SIG-M5 treated with dmso at 0.1 percent for 504 hours (cell line): ENCODE data around the gene GHRHR.

Experiments
- DNase-seq: peaks from one replicate; lab custom pipeline; 2025; ENCODE audit not compliant: unreplicated experiment; lab: John Stamatoyannopoulos, UW

GHRHR gene

DNA sequence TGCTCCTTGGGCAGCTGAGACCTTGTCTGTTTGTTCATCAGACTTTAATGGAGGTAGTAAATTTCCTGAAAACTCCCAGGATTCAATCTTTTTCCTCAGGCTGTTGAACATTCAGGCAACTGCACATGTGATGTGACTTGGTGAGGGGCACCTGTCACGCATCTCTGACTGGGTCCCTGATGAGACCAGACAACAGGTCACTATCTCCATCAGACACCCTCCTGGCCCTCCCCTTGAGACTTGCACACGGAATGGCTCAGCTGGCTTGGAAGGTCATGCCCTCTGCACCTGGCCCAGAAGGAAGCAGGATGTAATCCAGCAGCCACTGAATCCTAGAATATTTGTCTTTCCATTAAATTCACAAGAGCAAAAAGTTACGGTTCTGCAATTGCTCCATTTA, 36.2 kb upstream of the GHRHR start:
- DNase-seq, result no peak

DNA sequence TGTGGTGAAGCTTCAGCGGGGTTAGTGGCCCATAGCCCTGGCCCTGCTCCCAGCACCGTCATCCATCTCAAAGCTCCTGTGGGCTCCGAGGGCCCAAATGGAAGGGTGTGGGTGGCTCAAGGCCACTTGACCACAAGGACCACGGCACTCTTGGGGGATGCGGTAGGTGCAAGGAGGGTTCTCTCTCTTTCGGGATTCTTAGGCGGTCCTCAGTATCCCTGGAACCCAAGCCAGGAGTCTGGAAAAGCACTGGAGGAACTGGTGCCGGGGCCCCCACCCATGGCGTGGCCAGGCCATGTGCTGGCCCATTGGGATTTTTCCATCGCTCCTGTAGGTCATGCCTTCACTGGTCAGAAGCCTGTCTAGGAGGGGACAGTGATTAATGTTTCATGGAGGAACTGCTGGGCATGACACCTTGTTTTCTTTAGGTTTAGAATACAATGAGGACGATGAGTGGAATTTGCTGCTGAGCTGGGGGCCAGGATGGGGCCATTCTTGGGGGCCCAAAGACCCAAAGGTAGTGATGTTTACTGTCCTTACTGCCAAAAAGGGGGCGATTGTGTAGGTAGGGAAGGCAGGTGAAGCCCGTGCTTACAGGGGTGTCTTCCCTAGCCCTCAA, 35.4 kb upstream of the GHRHR start:
- DNase-seq, result no peak

DNA sequence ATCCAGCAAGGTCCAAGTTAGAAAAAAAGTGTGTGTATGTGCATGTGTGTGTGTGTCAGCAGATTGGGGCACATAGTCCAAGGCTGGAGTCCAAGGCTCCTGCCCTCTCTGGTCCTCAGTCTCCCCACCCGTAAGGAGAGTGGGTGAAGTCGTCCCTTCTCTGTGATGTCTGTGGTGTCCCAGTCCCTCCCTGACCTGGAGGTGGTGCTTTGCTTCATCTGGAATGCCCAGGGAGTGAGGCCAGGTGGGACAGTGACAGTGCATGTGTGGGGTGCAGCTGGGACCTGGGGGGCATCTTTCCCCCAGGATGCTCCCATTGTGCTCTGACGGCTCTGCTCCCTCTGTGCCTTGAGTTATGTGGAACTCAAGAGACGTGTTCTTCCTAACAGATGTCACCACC, 34.1 kb upstream of the GHRHR start:
- DNase-seq, result no peak

DNA sequence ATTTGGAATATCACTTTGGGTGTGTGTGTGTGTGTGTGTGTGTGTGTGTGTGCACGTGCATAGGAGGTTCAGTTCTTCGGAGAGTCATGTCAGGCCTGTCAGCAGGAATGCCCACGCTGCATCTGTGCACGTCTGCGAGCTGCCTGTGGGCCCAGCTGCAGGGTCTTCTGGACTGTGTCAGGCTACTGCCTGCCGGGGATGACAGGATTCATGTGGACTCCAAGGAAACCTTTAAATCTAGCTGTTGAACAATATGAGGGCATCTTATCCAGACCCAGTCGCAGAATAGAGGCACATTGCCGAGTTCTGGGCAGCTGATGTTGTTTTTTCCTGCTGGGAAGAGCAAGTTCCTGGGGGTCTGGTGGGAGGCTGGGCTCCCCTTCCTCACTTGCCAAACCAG, 33.1 kb upstream of the GHRHR start:
- no peak for DNase-seq

DNA sequence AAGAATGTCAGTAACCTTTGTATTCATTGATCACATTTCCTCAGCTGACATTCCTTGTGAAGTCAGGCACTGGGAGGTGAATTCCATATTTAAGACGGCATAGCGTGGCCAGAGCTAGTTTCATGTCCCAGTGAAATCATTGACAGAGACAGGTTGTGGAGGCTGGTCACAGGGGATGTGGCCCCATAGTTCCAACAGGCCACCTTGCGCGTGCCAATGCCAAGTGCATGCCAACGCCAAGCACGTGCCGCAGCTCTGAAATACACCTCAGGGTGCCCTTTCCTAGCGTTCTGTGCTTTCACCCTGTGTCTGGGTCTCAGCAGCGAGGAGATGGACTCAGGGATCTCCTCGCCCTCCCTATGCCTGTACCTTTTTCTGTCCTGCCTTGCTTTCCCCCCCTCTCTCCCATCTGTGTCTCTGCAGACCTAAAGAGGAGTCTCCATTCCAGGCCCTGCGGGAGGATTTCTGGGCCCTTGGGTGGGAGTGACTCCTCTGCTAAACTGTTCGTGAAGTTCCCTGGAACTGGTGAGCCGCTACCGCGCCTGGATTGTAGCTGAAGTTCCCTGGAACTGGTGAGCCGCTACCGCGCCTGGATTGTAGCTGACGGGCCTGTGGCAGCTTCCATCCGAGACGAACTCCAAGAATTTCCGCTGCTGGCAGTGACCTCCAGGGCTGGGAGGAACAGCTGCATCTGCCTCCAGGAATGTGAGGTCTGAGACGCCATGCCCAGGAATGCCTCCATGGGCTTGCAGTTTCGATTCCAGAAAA, 32.4 kb upstream of the GHRHR start:
- no peak for DNase-seq

DNA sequence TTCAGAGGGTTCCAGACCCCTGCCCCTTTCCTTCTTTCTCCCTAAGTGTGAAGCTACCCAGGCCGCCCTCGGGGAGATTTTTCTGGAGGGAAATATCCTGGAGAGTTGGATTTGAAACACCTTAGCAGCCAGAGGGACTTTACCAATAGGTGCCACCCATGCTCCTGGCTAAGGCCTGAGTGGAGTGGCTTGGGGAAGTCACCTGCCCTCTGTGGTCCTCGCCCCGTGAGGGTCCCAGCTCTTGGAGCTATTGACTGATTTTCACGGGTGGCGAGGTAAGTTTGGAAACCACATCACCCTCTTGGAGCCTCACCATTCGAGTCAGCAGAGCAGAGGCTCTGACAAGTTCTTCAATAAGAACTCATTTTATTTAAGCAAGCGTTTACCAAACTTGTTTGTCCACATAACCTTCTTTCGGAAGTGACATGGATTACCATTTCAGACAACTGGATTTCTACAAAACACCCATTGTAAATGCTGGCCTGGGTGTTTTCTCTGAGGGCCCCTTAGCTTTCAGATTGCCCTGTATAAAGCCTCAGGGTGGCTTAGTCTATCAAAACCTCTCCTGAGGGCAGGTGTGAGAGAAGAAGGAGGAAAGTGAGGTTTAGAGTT, 31.7 kb upstream of the GHRHR start:
- DNase-seq, result no peak

DNA sequence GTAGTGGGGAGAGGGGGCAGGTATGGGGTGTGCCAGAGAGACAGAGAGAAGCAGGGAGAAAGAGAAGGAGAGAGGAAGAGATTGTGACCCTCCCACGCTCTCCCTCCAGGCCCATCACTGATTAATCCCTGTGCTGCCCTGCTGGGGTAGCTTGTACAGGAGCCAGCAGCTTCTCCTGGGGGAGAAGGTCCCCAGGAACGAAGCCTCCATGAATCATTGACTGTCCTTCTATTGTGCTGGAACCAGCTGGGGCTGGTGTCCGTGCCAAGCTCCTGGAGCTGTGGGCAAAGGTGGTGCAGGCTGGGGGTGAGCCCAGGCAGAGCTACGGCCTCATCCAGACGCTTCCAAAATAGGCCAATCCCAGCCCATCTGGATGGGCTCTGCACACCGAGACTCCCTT, 31.2 kb upstream of the GHRHR start:
- DNase-seq, result no peak

DNA sequence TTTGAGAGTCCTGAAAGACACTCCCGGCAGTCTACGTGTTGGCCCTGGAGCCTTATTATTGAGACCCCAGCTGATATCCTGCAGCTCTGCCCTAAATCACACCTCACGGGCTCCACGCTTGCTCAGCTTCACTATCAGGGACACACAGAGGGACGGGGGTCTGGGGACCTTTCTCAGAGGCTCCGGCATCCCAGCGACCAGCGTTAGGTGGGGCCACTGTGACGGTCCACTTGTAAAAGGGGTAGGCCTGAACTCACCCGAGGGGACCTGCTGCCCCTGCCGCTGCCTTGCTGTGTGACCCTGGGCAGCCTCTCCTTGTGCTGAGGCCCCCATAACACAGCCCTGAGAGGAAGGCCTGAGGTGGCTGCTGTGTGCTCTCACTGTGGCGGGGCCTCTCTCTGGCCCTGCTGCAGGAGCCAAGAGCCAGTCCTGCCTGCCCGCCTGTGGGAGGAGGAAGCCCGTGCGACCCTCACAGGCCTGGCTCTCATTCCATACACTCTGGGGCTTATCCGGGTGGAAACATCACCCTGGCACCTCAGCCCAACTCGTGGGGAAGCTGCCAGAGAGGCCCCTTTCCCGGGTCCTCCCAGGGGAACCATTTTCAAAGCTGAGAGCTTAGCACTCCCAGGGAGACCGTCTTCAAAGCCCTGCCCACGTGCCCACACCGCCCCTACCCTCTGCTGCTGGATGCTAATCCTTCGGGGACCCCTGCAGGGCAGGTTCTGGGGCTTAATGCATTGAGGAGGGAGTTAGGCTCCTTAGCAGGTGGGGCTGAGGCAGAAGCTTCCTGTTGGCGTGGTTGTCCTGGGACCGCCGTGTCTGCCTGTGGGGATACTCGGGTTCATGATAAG, 30.4 kb upstream of the GHRHR start:
- no peak for DNase-seq

DNA sequence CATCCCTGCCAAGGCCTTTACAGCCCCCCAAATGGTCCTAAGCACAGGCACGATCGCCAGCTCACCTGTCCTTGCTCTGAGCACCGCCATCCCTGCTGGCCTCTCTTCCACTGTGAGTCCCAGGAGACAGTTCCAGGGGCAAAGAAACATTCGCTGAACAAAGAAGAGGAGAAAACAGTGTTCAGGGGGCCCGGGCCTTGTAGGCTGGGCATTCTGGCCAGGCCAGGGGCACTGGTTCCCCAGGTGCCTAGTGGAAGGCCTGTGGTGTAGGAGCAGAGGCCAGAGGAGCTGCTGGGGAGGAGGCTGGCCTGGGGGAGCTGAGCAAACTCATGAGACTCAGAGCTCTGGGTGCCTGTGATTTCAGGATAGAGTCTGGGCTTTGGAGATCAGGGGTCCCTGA, 29.5 kb upstream of the GHRHR start:
- DNase-seq, result no peak

DNA sequence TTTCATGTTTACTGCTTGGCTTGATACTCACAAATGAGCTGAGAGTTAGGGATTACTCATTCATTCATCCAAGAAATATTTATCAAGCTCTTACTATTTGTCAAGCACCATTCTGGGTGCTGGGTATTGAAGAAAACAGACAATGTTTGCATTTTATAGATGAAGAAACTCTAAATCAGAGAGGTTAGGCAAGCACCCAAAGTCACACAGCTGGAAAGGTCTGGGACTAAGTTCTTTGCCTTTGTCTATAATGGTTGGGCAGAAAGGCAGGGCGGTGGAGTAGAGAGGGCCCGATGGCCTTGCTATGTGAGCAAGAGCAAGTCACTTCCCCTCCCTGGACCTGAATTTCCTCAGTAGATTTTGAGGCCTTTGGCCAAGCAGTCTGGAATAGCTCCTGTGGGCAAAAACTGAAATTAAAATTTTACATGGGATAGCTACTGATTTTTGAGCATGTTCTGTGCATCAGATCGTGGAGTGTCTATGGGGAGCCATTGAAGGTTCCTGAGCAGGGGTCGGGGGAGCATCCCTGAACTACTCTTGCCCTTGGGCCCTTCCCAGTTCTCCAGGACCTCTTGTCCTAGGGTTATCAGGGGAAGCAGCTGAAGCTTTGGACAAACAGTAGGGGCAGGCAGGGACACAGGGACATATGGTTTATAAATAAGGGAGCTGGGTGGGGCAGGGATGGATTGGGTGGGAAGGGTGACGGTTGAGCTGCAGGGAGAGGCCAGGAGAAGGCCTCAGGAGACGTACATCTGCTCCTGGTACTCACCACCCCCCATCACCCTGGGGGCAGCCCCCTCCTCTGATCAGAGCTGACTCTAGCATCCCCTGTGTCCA, 28.8 kb upstream of the GHRHR start:
- no peak for DNase-seq

DNA sequence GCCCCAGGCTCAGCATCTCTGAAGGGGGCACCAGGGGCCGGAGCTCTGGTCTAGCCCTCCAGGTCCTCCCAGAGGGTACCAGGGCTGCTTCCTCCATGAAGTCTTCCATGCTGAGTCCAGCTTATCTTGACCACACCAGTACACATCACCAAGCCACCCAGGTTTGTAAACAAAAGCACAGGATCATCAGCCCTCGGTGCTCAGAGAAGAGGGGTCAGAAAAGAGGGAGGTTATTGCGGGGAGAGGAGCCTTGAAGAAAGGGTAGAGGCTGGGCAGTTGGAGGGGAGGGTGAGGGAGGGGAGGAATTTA, 28.2 kb upstream of the GHRHR start:
- no peak for DNase-seq

DNA sequence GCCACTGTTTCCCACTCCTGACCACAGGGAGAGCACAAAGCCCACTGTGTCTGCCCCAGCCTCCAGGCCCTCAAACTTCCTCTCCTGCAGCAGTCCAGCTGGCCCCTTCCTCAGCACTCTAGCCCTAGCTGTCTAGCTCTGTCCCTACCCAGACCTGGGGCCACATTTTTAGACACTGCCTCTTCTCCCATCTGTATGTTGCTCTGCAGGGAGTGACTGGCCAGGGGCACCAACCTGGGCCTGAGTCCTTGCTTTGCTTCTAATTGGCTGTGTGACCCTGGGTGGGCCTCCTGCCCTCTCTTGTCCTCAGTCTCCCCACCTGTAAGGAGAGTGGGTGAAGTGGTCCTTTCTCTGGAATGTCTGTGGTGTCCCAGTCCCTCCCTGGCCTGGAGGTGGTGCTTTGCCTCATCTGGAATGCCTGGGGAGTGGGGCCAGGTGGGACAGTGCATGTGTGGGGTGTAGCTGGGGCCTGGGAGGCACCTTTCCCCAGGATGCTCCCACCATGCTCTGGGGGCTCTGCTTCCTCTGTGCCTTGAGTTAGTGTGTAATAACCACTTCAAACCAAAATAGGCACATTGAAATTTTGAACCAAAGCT, 27.0 kb upstream of the GHRHR start:
- no peak for DNase-seq

DNA sequence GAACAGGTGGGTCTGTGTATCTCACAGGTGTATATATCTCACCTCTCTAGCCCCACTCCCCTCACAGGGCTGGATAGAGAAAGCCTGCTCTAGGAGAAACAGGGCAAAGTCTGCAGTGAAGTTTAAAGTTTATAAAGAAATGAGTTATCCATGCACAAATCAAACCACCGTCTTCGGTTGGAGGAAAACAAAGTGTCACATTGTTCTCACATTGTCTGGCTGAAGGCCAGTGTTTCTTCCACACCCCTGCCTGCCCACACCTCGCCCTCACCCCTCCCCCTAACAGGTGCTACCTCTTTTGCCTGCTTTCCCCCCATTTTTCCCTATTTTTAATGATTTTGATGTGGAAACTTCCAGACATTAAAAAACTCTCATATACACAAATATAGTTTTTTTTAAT, 26.3 kb upstream of the GHRHR start:
- DNase-seq, result no peak

DNA sequence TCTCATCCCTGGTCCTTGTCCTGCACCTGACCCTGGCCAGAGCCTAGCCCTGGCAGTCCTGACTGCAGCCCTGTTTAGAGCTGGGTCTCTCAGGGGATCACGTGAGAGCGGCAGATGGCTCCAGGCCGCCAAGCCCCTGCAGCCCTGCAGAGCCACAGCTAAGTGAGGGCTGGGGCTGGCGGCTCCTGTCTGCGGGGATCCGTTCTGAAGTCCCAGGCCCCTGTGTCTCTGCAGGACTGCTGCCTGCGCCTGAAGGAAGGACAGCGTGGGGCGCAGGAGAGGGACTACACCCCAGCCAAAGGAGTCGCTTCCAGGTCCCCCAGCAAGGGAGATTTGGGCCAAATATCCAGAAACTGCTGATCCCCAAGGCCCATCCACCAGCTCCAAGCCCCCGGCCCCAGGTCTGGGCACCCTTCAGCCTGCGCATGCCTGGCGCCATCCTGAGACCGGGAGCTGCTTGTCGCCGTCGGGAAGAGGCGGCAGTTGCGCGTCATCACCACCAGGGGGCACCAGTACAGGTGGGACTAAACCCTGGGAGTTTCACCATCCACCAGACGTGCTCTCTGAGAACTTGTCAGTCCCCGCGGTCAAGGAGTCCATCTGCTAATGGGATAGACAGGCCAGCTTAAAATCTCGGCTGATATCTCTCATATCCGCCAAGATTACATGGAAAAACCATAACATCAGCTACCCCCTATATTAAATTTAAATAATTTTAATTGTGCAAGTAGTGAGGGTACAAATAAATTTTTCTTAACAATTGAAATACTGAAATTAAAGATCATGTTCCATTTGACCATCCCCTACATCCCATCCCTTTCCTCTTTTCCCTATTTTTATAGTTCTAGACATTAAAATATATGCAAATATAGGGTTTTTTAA, 25.1 kb upstream of the GHRHR start:
- DNase-seq, result peak; percentile 46

DNA sequence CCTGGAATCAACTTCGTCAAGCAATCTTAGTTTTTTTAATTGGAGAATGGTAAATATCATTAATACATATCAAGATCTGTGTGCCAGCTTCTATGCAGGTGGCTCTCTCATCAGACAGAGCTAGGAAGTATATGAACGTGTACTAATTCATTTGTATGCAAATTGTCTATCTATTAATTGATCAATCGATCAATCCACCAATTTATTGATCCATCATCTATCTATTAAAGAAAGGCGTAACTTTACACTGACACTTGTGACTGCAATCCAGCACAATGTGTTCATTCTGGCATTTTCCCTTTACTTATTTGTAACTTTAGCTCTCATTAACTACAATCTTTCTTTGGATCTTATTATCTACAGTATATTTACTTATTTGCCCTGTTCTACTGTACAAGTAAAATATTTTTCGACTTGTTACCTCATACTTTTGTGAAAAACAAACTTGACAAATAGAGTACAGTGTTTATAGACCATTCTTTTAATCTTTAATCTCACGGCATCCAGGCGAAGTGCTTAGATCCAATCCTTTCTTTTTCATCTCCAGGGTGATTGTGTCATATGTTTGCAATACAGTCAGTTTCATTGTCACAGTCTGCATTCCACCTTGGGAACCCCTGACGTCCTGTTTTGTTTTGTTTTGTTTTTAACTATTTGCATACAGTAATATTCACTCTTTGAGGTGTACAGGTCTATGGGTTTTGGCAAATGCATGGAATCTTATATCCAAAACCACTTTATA, 22.0 kb upstream of the GHRHR start:
- DNase-seq, result peak; percentile 13

DNA sequence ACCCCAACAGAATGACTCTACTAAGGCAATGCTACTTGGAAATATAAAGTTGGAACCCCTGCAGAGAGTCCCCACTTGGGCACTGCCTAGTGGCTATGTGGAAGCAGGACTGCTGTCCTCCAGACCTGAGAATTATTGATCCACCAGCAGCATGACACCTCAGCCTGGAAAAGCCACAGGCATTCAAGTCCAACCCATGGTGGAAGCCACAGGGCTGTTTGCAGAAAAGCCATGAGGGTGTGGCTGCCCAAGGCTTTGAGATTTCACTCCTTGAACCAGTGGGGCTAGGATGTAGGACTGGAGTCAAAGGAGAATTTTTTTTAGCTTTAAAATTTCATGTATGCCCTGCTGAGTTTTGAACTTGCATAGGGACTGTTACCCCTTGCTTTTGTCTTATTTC, 13.6 kb upstream of the GHRHR start:
- no peak for DNase-seq

DNA sequence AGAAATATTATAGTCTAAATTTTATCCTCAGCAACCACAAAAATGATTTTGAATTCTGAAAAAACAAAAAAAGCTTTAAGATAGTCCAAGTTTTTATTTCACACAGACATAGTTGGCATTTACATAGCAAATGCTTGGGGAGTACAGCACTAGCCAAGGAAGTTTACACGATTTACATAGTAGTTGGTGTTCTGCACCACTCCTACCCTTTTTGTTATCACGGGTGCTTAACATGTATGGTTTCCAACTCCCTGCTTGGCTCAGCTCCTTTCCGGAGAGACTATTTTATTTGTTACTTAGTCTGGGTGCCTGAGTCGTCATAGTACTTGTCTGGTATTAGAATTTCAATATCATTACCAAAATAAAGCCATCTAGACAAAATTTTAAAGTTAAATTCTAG, 8.8 kb upstream of the GHRHR start:
- DNase-seq, result no peak

DNA sequence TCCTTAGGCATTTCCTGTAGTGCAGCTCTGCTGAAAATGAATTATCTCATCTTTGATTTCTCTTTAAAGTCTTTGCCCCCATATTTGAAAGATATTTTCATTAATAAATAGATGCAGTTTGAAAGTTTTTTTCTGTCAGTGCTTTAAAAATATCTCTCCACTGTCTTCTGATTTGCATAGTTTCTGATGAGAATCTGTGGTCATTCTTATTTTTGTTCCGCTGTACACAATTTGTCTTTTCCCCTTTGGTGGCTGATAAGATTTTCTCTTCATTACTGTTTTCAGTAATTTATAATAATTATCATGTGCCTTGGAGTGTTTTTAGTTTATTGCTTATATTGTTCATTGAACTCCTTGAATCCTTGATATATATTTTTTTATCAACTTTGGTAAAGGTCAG, 7.0 kb upstream of the GHRHR start:
- no peak for DNase-seq

DNA sequence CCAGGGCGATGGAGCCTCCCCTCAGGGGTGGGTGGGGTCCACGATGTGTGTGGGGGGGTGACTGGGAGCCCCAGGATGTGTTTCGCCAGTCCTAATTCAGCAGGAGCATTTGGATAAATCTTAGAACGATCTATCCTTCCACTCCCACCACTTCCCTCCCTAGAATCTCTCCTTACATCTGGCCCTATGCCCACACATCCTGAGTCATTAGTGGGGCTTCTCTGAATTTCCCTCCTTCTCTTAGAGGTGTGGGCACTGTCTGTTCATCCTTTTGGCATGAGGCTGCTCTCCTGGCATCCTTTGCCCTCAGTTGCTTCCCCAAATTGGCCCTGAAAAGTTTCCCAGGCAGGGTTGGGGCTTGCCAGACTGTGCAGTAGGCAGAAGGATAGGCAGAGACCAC, 1.6 kb downstream of the GHRHR start:
- DNase-seq, result no peak
